GM23338 (cell line): Measurements from ENCODE around the gene YPEL2. TPM values are rescaled to one million over a fixed set of nuclear protein-coding genes. Genes with fewer than 3 reads are reported as not detected.
"Not testable (repeated sequence)": the region's sequence is repeated elsewhere in the genome, so short reads cannot be mapped to it uniquely, and the experiment has no call there.

Experiments
- ATAC-seq: fragments of 200-7000 bp; cut with Tn5 transposase; 3 replicates; pipeline ENCODE4 v1.9.1; 2020
- DNase-seq: peaks from one replicate; pipeline ENCODE4 v3.0.0-alpha.2; 2015; ENCODE audit warnings: low spot score
- H2AFZ ChIP-seq: fragments of 200-600 bp; sonication (generic); 2 replicates; pipeline ENCODE4 v1.8.0; 2016; ENCODE audit warnings: antibody characterized with exemption, mild to moderate bottlenecking, moderate library complexity
- H3F3A ChIP-seq: fragments of 200-600 bp; sonication (generic); replicated peaks from 2 replicates; pipeline ENCODE4 v1.8.0; 2017; ENCODE audit warnings: antibody characterized with exemption, mixed run types, low read depth
- H3K27ac ChIP-seq: fragments of 200-600 bp; sonication (generic); 2 replicates; pipeline ENCODE4 v1.6.1; 2016; ENCODE audit warnings: low read depth
- H3K27me3 ChIP-seq: fragments of 200-600 bp; sonication (generic); 2 replicates; pipeline ENCODE4 v1.8.0; 2016; ENCODE audit warnings: mild to moderate bottlenecking, mixed run types, moderate library complexity; ENCODE audit not compliant: insufficient read depth
- H3K36me3 ChIP-seq: fragments of 200-600 bp; sonication (generic); 2 replicates; pipeline ENCODE4 v1.8.0; 2016; ENCODE audit warnings: mild to moderate bottlenecking; ENCODE audit not compliant: insufficient read depth
- H3K4me1 ChIP-seq: fragments of 200-600 bp; sonication (generic); 2 replicates; pipeline ENCODE4 v1.8.0; 2016; ENCODE audit warnings: mild to moderate bottlenecking, moderate library complexity; ENCODE audit not compliant: insufficient read depth
- H3K4me2 ChIP-seq: fragments of 200-600 bp; sonication (generic); 2 replicates; pipeline ENCODE4 v1.7.1; 2017; ENCODE audit warnings: mixed run types
- H3K4me3 ChIP-seq: fragments of 200-600 bp; sonication (generic); 2 replicates; pipeline ENCODE4 v1.6.1; 2016; ENCODE audit warnings: mixed run types
- H3K79me2 ChIP-seq: fragments of 200-600 bp; sonication (generic); replicated peaks from 2 replicates; pipeline ENCODE4 v1.8.0; 2017; ENCODE audit warnings: mild to moderate bottlenecking; ENCODE audit not compliant: insufficient read depth
- H3K9me2 ChIP-seq: fragments of 200-600 bp; sonication (generic); 2 replicates; pipeline ENCODE4 v1.8.0; 2017; ENCODE audit not compliant: insufficient read depth
- H4K20me1 ChIP-seq: fragments of 200-600 bp; sonication (generic); replicated peaks from 2 replicates; pipeline ENCODE4 v1.8.0; 2017; ENCODE audit warnings: mild to moderate bottlenecking; ENCODE audit not compliant: insufficient read depth
- H3K27ac Mint-ChIP-seq: 2 replicates; pipeline ENCODE4 v1.8.0; 2020; ENCODE audit warnings: inconsistent platforms, mild to moderate bottlenecking, moderate library complexity, mixed read lengths
- H3K27me3 Mint-ChIP-seq: 3 replicates; pipeline ENCODE4 v1.8.0; 2022; ENCODE audit warnings: low read depth, mild to moderate bottlenecking, moderate library complexity, mixed read lengths, inconsistent platforms; ENCODE audit not compliant: insufficient read depth, poor library complexity
- H3K36me3 Mint-ChIP-seq: 3 replicates; pipeline ENCODE4 v1.8.0; 2021; ENCODE audit warnings: low read depth, mild to moderate bottlenecking, inconsistent platforms, moderate library complexity, mixed read lengths
- H3K4me1 Mint-ChIP-seq: 3 replicates; pipeline ENCODE4 v1.8.0; 2020; ENCODE audit warnings: mild to moderate bottlenecking, inconsistent platforms, mixed read lengths
- H3K4me3 Mint-ChIP-seq: 3 replicates; pipeline ENCODE4 v1.8.0; 2021; ENCODE audit warnings: moderate library complexity, mild to moderate bottlenecking, inconsistent platforms, mixed read lengths
- H3K9me3 Mint-ChIP-seq: 3 replicates; pipeline ENCODE4 v1.8.0; 2020; ENCODE audit warnings: moderate library complexity, mild to moderate bottlenecking, inconsistent platforms, mixed read lengths
- CREB1 ChIP-seq: fragments of 250-450 bp; sonication (Bioruptor Pico); IDR thresholded peaks from 2 replicates; pipeline ENCODE4 v1.5.0; 2020; ENCODE audit warnings: low read depth, mild to moderate bottlenecking, moderate library complexity
- ETS1 ChIP-seq: IDR thresholded peaks from 2 replicates; pipeline ENCODE4 v1.6.1; 2016; ENCODE audit warnings: antibody characterized with exemption
- EZH2phosphoT487 ChIP-seq: fragments of 200-600 bp; sonication (generic); IDR thresholded peaks from one replicate; pipeline ENCODE4 v1.8.1; 2018; ENCODE audit warnings: antibody characterized with exemption; ENCODE audit not compliant: unreplicated experiment
- JUNB ChIP-seq: IDR thresholded peaks from one replicate; pipeline ENCODE4 v1.6.1; 2016; ENCODE audit warnings: antibody characterized with exemption; ENCODE audit not compliant: unreplicated experiment
- NANOG ChIP-seq: IDR thresholded peaks from 2 replicates; pipeline ENCODE4 v1.6.1; 2016; ENCODE audit warnings: antibody characterized with exemption, borderline replicate concordance
- REST ChIP-seq: IDR thresholded peaks from one replicate; pipeline ENCODE4 v1.6.1; 2018; ENCODE audit warnings: antibody characterized with exemption; ENCODE audit not compliant: unreplicated experiment
- STAT1 ChIP-seq: IDR thresholded peaks from one replicate; pipeline ENCODE4 v1.6.1; 2016; ENCODE audit warnings: antibody characterized with exemption; ENCODE audit not compliant: unreplicated experiment
- ZNF114 ChIP-seq: fragments of 250-450 bp; sonication (Bioruptor Pico); IDR thresholded peaks from 2 replicates; pipeline ENCODE4 v1.5.0; 2020; ENCODE audit warnings: mild to moderate bottlenecking, moderate library complexity
- ZNF331 ChIP-seq: fragments of 250-450 bp; sonication (Bioruptor Pico); IDR thresholded peaks from 2 replicates; pipeline ENCODE4 v1.5.0; 2020; ENCODE audit warnings: low read depth, mild to moderate bottlenecking, moderate library complexity
- polyA plus RNA-seq: library from polyadenylated mRNA; unstranded; fragments of >200 nt; fragmentation: Nextera tagmentation; extraction: Ambion mirVana; gene quantifications from 2 replicates; pipeline ENCODE4 v1.2.1, GENCODE V29; 2016
- total RNA-seq: library from RNA; depleted of rRNA; stranded (reverse); fragments of >200 nt; shearing (Covaris generic); gene quantifications from 2 replicates; pipeline ENCODE4 v1.2.3, GENCODE V29; 2014

The YPEL2 gene
- total and polyA plus RNA-seq, 2 experiments from 2014 or later = 4.1 to 5.2 TPM

- Histone ChIP-seq H3K36me3 (no peaks in the 10 kb centered on the region), H3K4me3 (no peak overlapping the region), H2AFZ (no peak overlapping the region), H3K9me2 (no peaks in the 10 kb centered on the region), H3K27ac (no peak overlapping the region), H3F3A (no peaks in the 10 kb centered on the region), H4K20me1 (no peaks in the 10 kb centered on the region), H3K4me2 (no peak overlapping the region), H3K79me2 (no peaks in the 10 kb centered on the region), H3K27me3 (no peaks in the 10 kb centered on the region), H3K4me1 (peaks cover 4% of the 10 kb centered on the region; the same call in 1 of the 2 replicates)
- no peak overlapping the region for H3K4me3 Mint-ChIP-seq
- H3K4me1 Mint-ChIP-seq = peaks cover under 1% of the 10 kb centered on the region
- no peak overlapping the region for H3K27ac Mint-ChIP-seq
- ATAC-seq (no peak), DNase-seq (no peak)
- H3K27me3 Mint-ChIP-seq = peaks cover 6% of the 10 kb centered on the region
- TF ChIP-seq JUNB = no peak
- no peak for TF ChIP-seq NANOG
- no peak for TF ChIP-seq STAT1
- no peak for TF ChIP-seq ETS1
- no peak for TF ChIP-seq ZNF331 (CRISPR knock-in tag)
- peaks cover 33% of the 10 kb centered on the region for H3K36me3 Mint-ChIP-seq
- H3K9me3 Mint-ChIP-seq = peaks cover 15% of the 10 kb centered on the region
These were observed 61.7 kb downstream of the YPEL2 start for GRCh38 chr17:59392973-59393679.

- not testable (repeated sequence) for H3K79me2 ChIP-seq, H3K4me1 ChIP-seq, H3F3A ChIP-seq, H4K20me1 ChIP-seq, H3K4me3 ChIP-seq, H3K27ac Mint-ChIP-seq, H3K9me2 ChIP-seq, H3K27ac ChIP-seq, H3K4me1 Mint-ChIP-seq, H3K36me3 ChIP-seq, ATAC-seq, H3K27me3 ChIP-seq, DNase-seq, H2AFZ ChIP-seq, H3K4me2 ChIP-seq, H3K4me3 Mint-ChIP-seq, H3K27me3 Mint-ChIP-seq
- H3K9me3 Mint-ChIP-seq = peaks cover 15% of the 10 kb centered on the region
- H3K36me3 Mint-ChIP-seq = peaks cover 33% of the 10 kb centered on the region
These were observed 62.4 kb downstream of the YPEL2 start for GRCh38 chr17:59393742-59394410.

GRCh38 chr17:59396134-59396826 lies 64.8 kb downstream of the YPEL2 start:
- Histone ChIP-seq H3K36me3 (no peaks in the 10 kb centered on the region), H4K20me1 (no peaks in the 10 kb centered on the region), H3K27me3 (no peaks in the 10 kb centered on the region), H2AFZ (no peak overlapping the region), H3K27ac (no peak overlapping the region), H3K79me2 (no peaks in the 10 kb centered on the region), H3K4me1 (no peaks in the 10 kb centered on the region), H3K4me3 (no peak overlapping the region), H3K4me2 (no peak overlapping the region), H3K9me2 (no peaks in the 10 kb centered on the region), H3F3A (no peaks in the 10 kb centered on the region)
- no peak for DNase-seq
- ATAC-seq = no peak
- H3K4me1 Mint-ChIP-seq = no peaks in the 10 kb centered on the region; the same call in 2 of the 3 replicates
- peaks cover 15% of the 10 kb centered on the region for H3K9me3 Mint-ChIP-seq
- no peak overlapping the region for H3K4me3 Mint-ChIP-seq
- peaks cover 33% of the 10 kb centered on the region for H3K36me3 Mint-ChIP-seq
- peaks cover 6% of the 10 kb centered on the region for H3K27me3 Mint-ChIP-seq
- H3K27ac Mint-ChIP-seq = no peak overlapping the region
- TF ChIP-seq NANOG (no peak), CREB1 (CRISPR knock-in tag) (no peak), EZH2phosphoT487 (no peak), JUNB (no peak), ETS1 (no peak), REST (no peak), ZNF114 (CRISPR knock-in tag) (no peak)
